K562 (cell line): ENCODE measurements around the gene ISYNA1. TPM values are rescaled to one million over a fixed set of nuclear protein-coding genes. Genes with fewer than 3 reads are reported as not detected.

Experiments used
- BHLHE40 ChIP-seq: IDR thresholded peaks from 2 replicates; pipeline ENCODE4 v1.6.1; 2011; ENCODE audit warnings: low read length, improper control_type of control experiment
- CBFA2T3 ChIP-seq: fragments of 450-650 bp; IDR thresholded peaks from 2 replicates; pipeline ENCODE4 v1.6.1; 2017
- CXXC5 ChIP-seq: fragments of 250-450 bp; sonication (Bioruptor Pico); IDR thresholded peaks from 2 replicates; pipeline ENCODE4 v1.8.0; 2022; ENCODE audit warnings: inconsistent platforms, mild to moderate bottlenecking, moderate library complexity
- DDX20 ChIP-seq: fragments of 450-650 bp; IDR thresholded peaks from 2 replicates; pipeline ENCODE4 v1.6.1; 2016; ENCODE audit warnings: missing genetic modification characterization, low read depth, mild to moderate bottlenecking, missing compliant biosample characterization, moderate library complexity
- ILK ChIP-seq: fragments of 450-650 bp; IDR thresholded peaks from 2 replicates; pipeline ENCODE4 v1.6.1; 2016; ENCODE audit warnings: missing genetic modification characterization, low read depth, mild to moderate bottlenecking, missing compliant biosample characterization, moderate library complexity, borderline replicate concordance
- MED1 ChIP-seq: sonication (generic); formaldehyde crosslinking; IDR thresholded peaks from 2 replicates; pipeline ENCODE4 v1.8.1; 2023; ENCODE audit warnings: missing genetic modification reagents, borderline replicate concordance
- NUFIP1 ChIP-seq: fragments of 450-650 bp; IDR thresholded peaks from 2 replicates; pipeline ENCODE4 v1.6.1; 2018; ENCODE audit not compliant: partially characterized antibody
- PHB2 ChIP-seq: fragments of 450-650 bp; IDR thresholded peaks from 2 replicates; pipeline ENCODE4 v1.6.1; 2017; ENCODE audit warnings: low read depth
- PML ChIP-seq: IDR thresholded peaks from 2 replicates; pipeline ENCODE4 v1.6.1; 2012; ENCODE audit warnings: low read length, inconsistent platforms
- RBFOX2 ChIP-seq: fragments of 200-400 bp; formaldehyde crosslinking; IDR thresholded peaks from 2 replicates; pipeline ENCODE4 v1.6.1; 2017; ENCODE audit warnings: low read depth, mild to moderate bottlenecking, low read length, moderate library complexity
- RBM22 ChIP-seq: fragments of 200-400 bp; formaldehyde crosslinking; IDR thresholded peaks from 2 replicates; pipeline ENCODE4 v1.6.1; 2018; ENCODE audit warnings: low read length, low read depth; ENCODE audit not compliant: poor library complexity, severe bottlenecking
- RBM39 ChIP-seq: fragments of 200-400 bp; formaldehyde crosslinking; optimal IDR thresholded peaks from 2 replicates; pipeline ENCODE3; 2018; ENCODE audit warnings: low read depth, low read length
- ZNF212 ChIP-seq: fragments of 450-650 bp; formaldehyde crosslinking; IDR thresholded peaks from 2 replicates; pipeline ENCODE4 v1.4.0; 2020; ENCODE audit warnings: mild to moderate bottlenecking
- ZNF436 ChIP-seq: fragments of 250-450, 450-650 bp; sonication (Bioruptor Pico); formaldehyde crosslinking; IDR thresholded peaks from 2 replicates; pipeline ENCODE4 v1.7.0; 2020; ENCODE audit warnings: mild to moderate bottlenecking
- polyA plus RNA-seq, 8 experiments: library from polyadenylated mRNA; depleted of rRNA in 4 of 8; stranded (reverse) in 5 of 8; unstranded in 3 of 8; fragments of >200 nt; fragmentation: Nextera tagmentation in 2 of 8; fragmentation: Illumina TruSeq in 1 of 8; extraction: Ambion mirVana in 2 of 8; extraction: Trizol in 1 of 8; gene quantifications; 2 replicates each; pipeline versions ENCODE4 v1.2.1 to v1.2.3, GENCODE V29; 2011 to 2014; ENCODE audit warnings: inconsistent platforms in 1 of 8, missing spikeins in 1 of 8
- total RNA-seq, 7 experiments: library from RNA; depleted of rRNA in 6 of 7; stranded (reverse); fragments of >200 nt in 6 of 7; fragmentation: Illumina TruSeq in 2 of 7; extraction: Trizol in 2 of 7; gene quantifications; 2 replicates each; pipeline versions ENCODE4 v1.2.1 to v1.2.3, GENCODE V29; 2011 to 2021; ENCODE audit warnings: low replicate concordance in 1 of 7
- TF ChIP-seq, protein P1 (sequence below): fragments of 200-600 bp; sonication (generic); IDR thresholded peaks from one replicate; pipeline ENCODE4 v1.6.1; 2012; ENCODE audit warnings: mild to moderate bottlenecking, low read depth, low read length, inconsistent platforms
- TF ChIP-seq, protein P2 (sequence below): fragments of 250-450 bp; sonication (Bioruptor Pico); IDR thresholded peaks from 2 replicates; pipeline ENCODE4 v1.9.0; 2021; ENCODE audit warnings: mild to moderate bottlenecking, inconsistent platforms

ISYNA1 gene
- total and polyA plus RNA-seq, 9 of the 15 experiments (the other 6 are each of a cell fraction or from before 2014, with no cell fraction given): 21.8 to 460 (median 93.2) TPM

DNA sequence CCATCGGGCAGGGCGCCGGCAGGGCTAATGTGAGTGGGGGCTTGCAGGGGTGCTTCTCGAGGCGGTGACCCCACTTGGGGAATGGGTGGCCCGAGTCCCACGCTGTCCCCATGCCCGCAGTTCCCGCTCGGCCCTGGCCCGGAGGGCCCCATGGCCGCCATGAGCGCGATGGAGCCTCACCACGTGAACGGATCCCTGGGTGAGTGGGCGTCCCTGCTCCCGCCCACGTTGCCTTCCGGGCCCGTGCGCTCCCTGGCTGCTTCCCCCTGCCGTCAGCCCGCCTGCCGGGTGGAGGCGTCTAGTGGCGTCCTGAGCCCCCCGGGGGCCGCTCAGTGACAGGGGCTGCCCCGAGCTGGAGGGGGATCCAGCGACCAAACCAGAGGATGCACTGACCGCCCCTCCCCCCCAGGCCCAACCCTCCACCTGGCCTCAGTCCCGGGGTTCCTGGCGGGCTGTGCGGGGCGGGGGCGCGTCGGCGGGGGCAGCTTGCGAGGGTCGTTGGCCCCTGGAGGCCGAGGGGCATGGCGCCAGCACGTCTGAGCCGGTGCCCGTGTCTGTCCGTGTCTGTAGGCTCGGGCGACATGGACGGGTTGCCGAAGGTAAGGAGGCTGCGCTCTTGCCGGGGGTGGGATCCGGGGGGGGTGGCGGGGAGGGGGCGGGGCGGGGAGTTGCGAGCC, 4.8 kb downstream of the ISYNA1 start (continued):
- TF ChIP-seq, protein P1, sequence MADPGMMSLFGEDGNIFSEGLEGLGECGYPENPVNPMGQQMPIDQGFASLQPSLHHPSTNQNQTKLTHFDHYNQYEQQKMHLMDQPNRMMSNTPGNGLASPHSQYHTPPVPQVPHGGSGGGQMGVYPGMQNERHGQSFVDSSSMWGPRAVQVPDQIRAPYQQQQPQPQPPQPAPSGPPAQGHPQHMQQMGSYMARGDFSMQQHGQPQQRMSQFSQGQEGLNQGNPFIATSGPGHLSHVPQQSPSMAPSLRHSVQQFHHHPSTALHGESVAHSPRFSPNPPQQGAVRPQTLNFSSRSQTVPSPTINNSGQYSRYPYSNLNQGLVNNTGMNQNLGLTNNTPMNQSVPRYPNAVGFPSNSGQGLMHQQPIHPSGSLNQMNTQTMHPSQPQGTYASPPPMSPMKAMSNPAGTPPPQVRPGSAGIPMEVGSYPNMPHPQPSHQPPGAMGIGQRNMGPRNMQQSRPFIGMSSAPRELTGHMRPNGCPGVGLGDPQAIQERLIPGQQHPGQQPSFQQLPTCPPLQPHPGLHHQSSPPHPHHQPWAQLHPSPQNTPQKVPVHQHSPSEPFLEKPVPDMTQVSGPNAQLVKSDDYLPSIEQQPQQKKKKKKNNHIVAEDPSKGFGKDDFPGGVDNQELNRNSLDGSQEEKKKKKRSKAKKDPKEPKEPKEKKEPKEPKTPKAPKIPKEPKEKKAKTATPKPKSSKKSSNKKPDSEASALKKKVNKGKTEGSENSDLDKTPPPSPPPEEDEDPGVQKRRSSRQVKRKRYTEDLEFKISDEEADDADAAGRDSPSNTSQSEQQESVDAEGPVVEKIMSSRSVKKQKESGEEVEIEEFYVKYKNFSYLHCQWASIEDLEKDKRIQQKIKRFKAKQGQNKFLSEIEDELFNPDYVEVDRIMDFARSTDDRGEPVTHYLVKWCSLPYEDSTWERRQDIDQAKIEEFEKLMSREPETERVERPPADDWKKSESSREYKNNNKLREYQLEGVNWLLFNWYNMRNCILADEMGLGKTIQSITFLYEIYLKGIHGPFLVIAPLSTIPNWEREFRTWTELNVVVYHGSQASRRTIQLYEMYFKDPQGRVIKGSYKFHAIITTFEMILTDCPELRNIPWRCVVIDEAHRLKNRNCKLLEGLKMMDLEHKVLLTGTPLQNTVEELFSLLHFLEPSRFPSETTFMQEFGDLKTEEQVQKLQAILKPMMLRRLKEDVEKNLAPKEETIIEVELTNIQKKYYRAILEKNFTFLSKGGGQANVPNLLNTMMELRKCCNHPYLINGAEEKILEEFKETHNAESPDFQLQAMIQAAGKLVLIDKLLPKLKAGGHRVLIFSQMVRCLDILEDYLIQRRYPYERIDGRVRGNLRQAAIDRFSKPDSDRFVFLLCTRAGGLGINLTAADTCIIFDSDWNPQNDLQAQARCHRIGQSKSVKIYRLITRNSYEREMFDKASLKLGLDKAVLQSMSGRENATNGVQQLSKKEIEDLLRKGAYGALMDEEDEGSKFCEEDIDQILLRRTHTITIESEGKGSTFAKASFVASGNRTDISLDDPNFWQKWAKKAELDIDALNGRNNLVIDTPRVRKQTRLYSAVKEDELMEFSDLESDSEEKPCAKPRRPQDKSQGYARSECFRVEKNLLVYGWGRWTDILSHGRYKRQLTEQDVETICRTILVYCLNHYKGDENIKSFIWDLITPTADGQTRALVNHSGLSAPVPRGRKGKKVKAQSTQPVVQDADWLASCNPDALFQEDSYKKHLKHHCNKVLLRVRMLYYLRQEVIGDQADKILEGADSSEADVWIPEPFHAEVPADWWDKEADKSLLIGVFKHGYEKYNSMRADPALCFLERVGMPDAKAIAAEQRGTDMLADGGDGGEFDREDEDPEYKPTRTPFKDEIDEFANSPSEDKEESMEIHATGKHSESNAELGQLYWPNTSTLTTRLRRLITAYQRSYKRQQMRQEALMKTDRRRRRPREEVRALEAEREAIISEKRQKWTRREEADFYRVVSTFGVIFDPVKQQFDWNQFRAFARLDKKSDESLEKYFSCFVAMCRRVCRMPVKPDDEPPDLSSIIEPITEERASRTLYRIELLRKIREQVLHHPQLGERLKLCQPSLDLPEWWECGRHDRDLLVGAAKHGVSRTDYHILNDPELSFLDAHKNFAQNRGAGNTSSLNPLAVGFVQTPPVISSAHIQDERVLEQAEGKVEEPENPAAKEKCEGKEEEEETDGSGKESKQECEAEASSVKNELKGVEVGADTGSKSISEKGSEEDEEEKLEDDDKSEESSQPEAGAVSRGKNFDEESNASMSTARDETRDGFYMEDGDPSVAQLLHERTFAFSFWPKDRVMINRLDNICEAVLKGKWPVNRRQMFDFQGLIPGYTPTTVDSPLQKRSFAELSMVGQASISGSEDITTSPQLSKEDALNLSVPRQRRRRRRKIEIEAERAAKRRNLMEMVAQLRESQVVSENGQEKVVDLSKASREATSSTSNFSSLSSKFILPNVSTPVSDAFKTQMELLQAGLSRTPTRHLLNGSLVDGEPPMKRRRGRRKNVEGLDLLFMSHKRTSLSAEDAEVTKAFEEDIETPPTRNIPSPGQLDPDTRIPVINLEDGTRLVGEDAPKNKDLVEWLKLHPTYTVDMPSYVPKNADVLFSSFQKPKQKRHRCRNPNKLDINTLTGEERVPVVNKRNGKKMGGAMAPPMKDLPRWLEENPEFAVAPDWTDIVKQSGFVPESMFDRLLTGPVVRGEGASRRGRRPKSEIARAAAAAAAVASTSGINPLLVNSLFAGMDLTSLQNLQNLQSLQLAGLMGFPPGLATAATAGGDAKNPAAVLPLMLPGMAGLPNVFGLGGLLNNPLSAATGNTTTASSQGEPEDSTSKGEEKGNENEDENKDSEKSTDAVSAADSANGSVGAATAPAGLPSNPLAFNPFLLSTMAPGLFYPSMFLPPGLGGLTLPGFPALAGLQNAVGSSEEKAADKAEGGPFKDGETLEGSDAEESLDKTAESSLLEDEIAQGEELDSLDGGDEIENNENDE: no peak
- TF ChIP-seq RBM22: peak; percentile 98
- TF ChIP-seq PML: peak; percentile 44; the same call in 1 of the 2 replicates
- TF ChIP-seq CXXC5 (CRISPR knock-in tag): peak; percentile 40
- TF ChIP-seq NUFIP1: no peak
- no peak for TF ChIP-seq ILK (tag)
- TF ChIP-seq ZNF212 (CRISPR knock-in tag): no peak
- no peak for TF ChIP-seq MED1 (CRISPR knock-in tag)
- TF ChIP-seq BHLHE40: peak; percentile 78
- no peak for TF ChIP-seq ZNF436 (CRISPR knock-in tag)
- no peak for TF ChIP-seq PHB2
- peak; percentile 75 for TF ChIP-seq RBFOX2
- TF ChIP-seq RBM39: no peak
- TF ChIP-seq, protein P2, sequence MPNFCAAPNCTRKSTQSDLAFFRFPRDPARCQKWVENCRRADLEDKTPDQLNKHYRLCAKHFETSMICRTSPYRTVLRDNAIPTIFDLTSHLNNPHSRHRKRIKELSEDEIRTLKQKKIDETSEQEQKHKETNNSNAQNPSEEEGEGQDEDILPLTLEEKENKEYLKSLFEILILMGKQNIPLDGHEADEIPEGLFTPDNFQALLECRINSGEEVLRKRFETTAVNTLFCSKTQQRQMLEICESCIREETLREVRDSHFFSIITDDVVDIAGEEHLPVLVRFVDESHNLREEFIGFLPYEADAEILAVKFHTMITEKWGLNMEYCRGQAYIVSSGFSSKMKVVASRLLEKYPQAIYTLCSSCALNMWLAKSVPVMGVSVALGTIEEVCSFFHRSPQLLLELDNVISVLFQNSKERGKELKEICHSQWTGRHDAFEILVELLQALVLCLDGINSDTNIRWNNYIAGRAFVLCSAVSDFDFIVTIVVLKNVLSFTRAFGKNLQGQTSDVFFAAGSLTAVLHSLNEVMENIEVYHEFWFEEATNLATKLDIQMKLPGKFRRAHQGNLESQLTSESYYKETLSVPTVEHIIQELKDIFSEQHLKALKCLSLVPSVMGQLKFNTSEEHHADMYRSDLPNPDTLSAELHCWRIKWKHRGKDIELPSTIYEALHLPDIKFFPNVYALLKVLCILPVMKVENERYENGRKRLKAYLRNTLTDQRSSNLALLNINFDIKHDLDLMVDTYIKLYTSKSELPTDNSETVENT (CRISPR knock-in tag): no peak
- no peak for TF ChIP-seq DDX20 (tag)
- 0 out of 2 replicates have a peak, but pooled peaks have one; percentile 7 for TF ChIP-seq CBFA2T3
